GM10266 (cell line): ENCODE data around the gene PEX5L.

ENCODE experiments used
- DNase-seq: peaks from one replicate; pipeline ENCODE4 v3.0.0; 2012; ENCODE audit errors: extremely low spot score
- CTCF ChIP-seq: IDR thresholded peaks from 2 replicates; pipeline ENCODE4 v1.5.1; 2012; ENCODE audit warnings: mild to moderate bottlenecking, low read depth; ENCODE audit not compliant: control insufficient read depth, insufficient read depth; ENCODE audit errors: missing control alignments

PEX5L gene

GRCh38 chr3:179969525-179969924 lies 67.2 kb downstream of the PEX5L start:
- TF ChIP-seq CTCF = no peak
- no peak for DNase-seq

GRCh38 chr3:179967622-179968021 lies 69.1 kb downstream of the PEX5L start:
- TF ChIP-seq CTCF = no peak
- no peak for DNase-seq

- no peak for TF ChIP-seq CTCF
- no peak for DNase-seq
Observed at GRCh38 chr3:179964890-179965289, 71.8 kb downstream of the PEX5L start.

- TF ChIP-seq CTCF = no peak
- no peak for DNase-seq
Observed at GRCh38 chr3:179962629-179963387, 73.9 kb downstream of the PEX5L start.

GRCh38 chr3:179961703-179962078 lies 75.0 kb downstream of the PEX5L start:
- DNase-seq = no peak
- TF ChIP-seq CTCF = no peak

GRCh38 chr3:179961071-179961702 lies 75.5 kb downstream of the PEX5L start:
- no peak for DNase-seq
- no peak for TF ChIP-seq CTCF

GRCh38 chr3:179958759-179959158 lies 78.0 kb downstream of the PEX5L start:
- no peak for DNase-seq
- TF ChIP-seq CTCF = no peak
